Glomerular visceral epithelial cell (primary cell): ENCODE measurements around the gene LAMB1.

Experiments
- DNase-seq: peaks from one replicate; pipeline ENCODE4 v3.0.0-alpha.2; 2016; ENCODE audit errors: extremely low spot score

Gene LAMB1

DNA sequence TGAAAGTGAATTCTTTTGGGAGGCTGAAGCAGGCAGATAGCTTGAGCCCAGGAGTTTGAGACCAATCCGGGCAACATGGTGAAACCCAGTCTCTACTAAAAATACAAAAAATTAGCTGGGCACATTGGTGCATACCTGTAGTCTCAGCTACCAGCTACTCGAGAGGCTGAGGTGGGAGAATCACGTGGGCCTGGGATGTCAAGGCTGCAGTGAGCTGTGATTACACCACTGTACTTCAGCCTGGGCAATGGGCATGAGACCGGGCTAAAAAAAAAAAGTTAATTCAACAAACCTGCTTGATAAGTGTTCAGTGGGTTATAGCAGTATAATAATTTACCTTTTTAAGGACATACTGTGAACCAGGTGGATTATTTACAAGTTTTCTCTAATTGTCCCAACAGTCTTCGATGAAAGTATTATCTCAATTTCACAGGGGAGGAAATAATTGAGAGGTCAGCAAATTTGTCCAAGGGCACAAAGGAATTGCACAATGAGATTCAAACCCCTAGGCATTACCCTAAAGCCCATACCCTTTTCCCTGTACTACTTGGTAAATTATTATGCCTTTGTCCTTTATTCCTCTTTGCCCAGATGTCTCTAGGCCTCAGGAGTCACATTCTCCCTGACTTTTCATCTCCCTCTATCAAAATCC, 125.1 kb downstream of the LAMB1 start:
- no peak for DNase-seq

GRCh38 chr7:107876916-107877315, 126.0 kb downstream of the LAMB1 start:
- DNase-seq, result no peak

DNA sequence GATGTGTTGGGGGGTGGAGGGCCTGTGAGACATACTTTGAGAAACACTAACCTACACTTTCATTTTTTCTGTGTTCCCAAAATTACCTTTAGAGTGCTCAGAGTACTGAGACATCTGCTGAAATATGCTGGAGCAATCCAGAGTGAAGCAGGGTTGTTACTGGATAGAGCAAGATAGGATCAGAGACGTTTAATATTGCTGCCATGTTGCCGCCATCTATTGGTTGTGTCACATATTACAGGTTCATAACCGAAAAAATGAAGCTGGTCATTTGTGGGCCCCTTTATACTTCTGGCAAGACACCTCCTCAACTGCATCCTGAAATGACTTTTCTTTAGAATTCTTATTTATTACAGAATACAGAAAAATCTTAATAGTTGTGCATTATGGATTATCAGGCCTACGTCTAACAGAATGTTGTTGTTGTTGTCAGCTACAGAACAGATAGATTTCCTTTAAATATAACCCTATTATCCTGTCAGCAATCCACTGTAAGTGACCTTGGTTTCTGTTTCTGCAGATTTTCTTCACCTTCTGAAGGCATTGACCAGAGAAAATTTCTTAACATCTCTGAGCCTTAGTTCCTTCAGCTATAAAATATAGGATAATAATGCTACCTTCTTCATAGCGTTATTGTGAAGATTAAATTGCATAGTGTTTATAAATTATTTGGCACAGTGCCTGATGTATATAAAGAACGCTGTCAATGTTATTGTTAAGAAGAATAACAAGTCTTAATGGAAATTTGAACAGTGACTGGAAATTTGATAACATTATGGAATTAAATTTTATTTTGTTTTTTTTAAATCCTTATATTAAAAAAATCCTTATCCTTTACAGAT, 128.1 kb downstream of the LAMB1 start:
- DNase-seq, result peak; percentile 64

DNA sequence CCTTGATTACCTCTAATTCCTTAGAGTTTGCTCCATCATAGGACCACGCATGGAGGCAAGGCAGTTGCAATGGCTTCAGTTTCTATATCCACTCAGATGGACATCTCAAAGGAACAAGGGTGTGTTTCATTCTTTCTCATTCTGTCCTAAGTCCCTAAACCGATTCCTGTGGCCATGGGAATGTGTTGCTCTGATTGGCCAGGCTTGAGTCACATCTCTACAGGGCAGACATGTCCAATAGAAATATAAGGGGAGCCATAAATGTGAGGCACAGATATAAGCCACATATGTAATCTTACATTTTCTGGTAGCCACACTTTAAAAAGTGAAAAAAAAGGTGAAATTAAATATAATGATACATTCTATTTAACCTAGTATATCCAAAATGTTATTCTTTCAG, 128.8 kb downstream of the LAMB1 start:
- no peak for DNase-seq
